ENCODE results near the gene JAG2.
A peak's percentile ranks its signal among the peaks of the same experiment; 100 is the strongest.

JAG2 gene

GRCh38 chr14:105181549-105182295 lies 13.1 kb upstream of the JAG2 start:
- DNase-seq = no peak

GRCh38 chr14:105180592-105181548 lies 12.3 kb upstream of the JAG2 start, which contains the start of gene NUDT14:
TSS of gene NUDT14 (minus strand) at chr14:105181312. CDS start at chr14:105181209, 103 bp downstream.
- peak; percentile 18 for DNase-seq

GRCh38 chr14:105179191-105179590 lies 10.6 kb upstream of the JAG2 start:
- DNase-seq = no peak

GRCh38 chr14:105178868-105179140 lies 10.2 kb upstream of the JAG2 start:
- DNase-seq = no peak

- no peak for DNase-seq
Measured at GRCh38 chr14:105178069-105178867, 9.7 kb upstream of the JAG2 start.

- no peak for DNase-seq
Measured at GRCh38 chr14:105177082-105177481, 8.5 kb upstream of the JAG2 start.

GRCh38 chr14:105176513-105176912 lies 7.9 kb upstream of the JAG2 start:
- DNase-seq = no peak

GRCh38 chr14:105173901-105174894 lies 5.6 kb upstream of the JAG2 start:
- no peak for DNase-seq

- DNase-seq = no peak
Measured at GRCh38 chr14:105173145-105173544, 4.6 kb upstream of the JAG2 start.

- no peak for DNase-seq
Measured at GRCh38 chr14:105172476-105172875, 3.9 kb upstream of the JAG2 start.

GRCh38 chr14:105171004-105171673 lies 2.6 kb upstream of the JAG2 start:
- no peak for DNase-seq

- DNase-seq = no peak
Measured at GRCh38 chr14:105169776-105170655, 1.4 kb upstream of the JAG2 start.

- DNase-seq = no peak
Measured at GRCh38 chr14:105168979-105169507, 467 bp upstream of the JAG2 start.

- no peak for DNase-seq
Measured at GRCh38 chr14:105168093-105168420, 519 bp downstream of the JAG2 start.

- no peak for DNase-seq
Measured at GRCh38 chr14:105167303-105168092, 1.1 kb downstream of the JAG2 start.

- no peak for DNase-seq
Measured at GRCh38 chr14:105166571-105167302, 1.8 kb downstream of the JAG2 start.

- DNase-seq = no peak
Measured at GRCh38 chr14:105165761-105166485, 2.7 kb downstream of the JAG2 start.
